HUDEP-2 (cell line): ENCODE measurements around the gene CTNND2.

Experiments used
- DNase-seq, 76 experiments: peaks; one replicate each; lab custom pipeline; 2025; ENCODE audit not compliant: unreplicated experiment in 76 of 76; lab: John Stamatoyannopoulos, UW

The CTNND2 gene

GRCh38 chr5:11790201-11790600 is 114.0 kb downstream of the CTNND2 start:
- no peak for DNase-seq

DNA sequence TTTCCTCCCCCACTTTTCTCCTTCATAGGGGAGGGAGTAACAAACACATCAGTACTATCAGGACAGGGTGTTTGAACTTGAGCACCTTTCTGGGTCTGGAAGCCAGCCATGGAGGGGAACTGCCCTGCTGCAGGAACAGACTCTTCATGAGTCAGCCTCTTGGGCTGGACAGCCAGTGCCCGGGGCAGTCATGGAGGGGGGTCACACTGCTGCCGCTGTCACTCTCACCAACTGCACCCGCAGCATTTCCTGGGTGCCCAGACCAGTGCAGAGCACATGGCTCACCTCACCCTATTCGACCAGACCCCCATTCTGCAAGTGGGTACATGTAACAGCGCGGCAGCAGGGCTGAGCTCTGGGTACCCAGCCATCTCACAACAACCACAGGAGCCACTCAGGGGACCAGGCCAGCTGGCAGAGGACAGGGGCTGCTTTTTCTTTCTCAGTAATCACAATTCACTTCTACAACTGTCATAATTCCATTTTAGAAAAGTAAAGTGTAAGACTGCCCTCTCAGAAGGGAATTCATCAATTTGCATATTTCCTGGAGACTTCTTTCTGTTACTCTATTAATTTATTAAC is 118.4 kb downstream of the CTNND2 start:
- no peak for DNase-seq

DNA sequence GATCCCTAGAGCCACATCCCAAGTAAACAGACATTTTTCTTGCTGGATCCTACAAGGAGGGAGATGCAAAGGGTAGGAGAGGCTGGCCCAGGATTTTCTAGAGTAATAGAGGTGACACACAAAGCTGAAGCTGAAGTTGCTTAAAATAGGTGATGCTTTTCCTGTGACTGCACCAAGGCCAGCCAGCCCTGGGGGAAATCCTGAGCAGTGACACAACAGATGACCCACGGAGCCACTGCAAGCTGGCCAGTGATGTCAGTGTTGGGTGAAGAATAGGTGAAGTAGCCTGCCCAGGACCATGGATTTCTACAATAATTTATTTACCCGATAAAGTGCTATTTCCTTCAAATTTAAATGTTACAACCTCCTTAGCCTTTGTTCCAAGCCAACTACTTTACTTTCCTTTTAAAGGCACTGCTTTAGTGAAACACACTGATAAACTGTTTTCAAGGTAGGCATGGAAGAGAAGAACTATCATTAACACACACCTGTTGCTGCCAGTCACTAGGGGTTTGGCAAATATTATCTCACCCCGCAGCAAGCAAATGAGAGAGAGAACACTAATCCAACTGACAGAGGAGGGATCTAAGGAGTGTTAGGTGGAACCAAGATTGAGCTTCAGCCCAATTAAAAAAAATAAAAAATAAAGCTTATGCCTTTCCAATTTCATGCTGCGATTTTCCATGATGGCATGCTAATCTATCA is 123.5 kb downstream of the CTNND2 start:
- DNase-seq, result no peak

DNA sequence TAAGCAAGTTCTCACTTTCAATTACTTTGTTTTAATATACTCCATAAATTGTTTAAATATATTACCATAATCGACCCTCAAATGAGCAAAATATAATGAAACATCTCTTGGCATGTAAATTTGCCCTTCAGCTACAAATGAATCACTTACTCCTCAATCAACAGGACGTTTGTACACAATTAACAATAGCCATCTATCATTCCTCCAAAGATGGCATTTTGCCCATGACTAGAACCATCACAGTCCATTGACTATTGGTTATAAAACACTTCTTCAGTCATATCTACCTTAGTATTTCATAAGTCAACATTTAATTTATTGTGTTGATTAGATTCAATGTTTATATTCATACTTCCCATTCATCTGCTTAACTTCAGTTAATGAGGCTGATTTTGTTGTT is 127.2 kb downstream of the CTNND2 start:
- no peak for DNase-seq

DNA sequence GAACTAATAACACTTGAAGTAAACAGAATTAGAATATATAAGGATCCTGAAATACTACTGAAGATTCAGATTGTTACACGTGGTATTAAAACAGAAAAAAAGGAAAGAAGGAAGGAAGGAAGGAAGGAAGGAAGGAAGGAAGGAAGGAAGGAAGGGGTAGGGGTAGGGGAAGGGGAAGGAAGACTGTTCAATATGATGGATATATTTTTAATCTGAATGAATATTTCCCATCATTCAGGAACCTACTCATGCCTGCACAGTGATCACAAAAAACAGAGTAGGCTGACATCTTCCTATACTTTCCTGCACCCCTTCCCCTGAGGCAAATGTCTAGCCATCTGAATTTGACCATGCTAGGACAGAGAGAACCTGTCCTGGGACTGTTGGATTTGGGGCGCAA is 133.9 kb downstream of the CTNND2 start:
- no peak for DNase-seq

DNA sequence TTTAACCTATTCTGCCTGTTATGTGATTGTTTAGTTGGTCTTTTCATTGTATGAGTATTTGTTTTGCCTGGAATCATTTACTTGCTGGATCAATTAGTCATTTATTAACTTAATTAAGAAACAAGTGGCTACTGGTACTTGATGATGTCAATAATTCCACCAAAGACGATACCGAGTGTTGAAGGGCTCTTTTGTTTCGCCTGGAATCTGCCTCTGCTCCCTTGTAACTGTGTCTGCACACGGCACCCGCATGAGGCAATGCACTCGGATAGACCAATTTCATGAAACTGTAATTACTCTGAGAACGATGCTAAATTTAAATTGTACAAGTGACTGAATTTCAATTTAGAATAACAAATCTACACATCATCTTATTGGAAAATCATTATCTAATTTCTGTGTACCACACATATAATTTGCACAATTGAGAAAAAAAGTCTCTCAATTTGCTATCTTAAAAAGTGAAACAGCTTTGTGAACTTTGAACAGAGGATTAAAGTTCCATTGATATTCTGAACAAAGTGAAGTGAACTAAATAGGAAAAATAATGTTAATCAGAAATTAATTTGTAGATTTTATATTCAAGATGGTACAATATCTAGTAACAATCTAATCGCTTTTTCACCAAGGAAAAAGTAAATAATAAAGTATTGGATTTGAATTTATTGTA is 143.2 kb downstream of the CTNND2 start:
- no peak for DNase-seq

DNA sequence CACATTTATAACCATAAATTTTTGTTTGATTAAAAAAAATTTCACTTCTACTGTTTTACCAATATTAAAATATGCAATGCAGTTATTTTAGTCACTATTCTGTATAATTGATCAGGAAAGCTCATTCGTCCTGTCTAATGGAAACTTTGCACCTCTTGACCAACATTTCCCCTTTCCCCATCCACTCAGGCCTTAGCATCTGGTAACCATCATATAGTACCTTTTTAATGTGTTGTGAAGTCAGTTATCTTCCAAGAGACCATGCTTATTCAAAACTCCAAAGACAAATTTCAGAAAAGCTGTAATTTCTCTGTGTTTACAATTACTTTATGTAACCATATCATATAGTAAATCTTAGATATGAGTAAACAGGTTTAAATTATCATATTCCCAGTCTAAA is 145.9 kb downstream of the CTNND2 start:
- no peak for DNase-seq

DNA sequence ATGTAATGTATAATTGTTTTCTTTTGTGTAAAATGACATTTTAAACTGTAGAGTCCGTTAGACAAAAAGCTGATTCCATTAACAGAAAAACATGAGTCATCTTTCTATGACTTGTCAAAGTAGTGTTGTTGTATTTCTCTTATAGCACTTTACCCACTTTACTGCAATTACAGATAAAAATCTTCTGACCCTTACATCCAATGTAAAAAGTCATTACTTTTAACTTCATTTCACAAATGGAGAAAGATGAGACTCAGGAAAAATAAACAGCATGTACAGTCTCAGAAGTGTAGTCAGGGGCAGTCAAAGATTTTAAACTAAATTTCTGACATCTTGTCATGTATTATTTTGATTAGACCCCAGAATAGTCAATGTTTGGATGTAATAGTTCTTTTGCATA is 146.6 kb downstream of the CTNND2 start:
- no peak for DNase-seq

GRCh38 chr5:11737010-11737409 is 167.2 kb downstream of the CTNND2 start:
- no peak for DNase-seq

DNA sequence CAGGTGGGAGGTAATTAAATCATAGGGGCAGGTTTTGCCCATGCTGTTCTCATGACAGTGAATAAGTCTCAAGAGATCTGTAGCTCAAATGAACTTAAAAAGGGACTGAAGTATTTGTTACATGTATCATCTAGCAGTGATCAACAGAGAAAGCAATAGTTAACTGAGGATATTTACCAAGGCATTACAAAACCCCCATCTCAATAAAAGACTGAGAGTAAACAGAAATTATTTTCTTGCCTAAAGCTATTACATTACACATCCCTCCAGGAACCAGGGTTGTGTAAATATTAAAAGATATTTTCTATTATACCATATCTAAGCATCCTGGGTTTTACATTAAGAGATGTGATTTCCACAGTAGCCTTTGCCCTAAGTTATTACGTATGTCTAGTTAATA is 169.9 kb downstream of the CTNND2 start:
- no peak for DNase-seq

GRCh38 chr5:11733840-11734192 is 170.4 kb downstream of the CTNND2 start:
- no peak for DNase-seq

DNA sequence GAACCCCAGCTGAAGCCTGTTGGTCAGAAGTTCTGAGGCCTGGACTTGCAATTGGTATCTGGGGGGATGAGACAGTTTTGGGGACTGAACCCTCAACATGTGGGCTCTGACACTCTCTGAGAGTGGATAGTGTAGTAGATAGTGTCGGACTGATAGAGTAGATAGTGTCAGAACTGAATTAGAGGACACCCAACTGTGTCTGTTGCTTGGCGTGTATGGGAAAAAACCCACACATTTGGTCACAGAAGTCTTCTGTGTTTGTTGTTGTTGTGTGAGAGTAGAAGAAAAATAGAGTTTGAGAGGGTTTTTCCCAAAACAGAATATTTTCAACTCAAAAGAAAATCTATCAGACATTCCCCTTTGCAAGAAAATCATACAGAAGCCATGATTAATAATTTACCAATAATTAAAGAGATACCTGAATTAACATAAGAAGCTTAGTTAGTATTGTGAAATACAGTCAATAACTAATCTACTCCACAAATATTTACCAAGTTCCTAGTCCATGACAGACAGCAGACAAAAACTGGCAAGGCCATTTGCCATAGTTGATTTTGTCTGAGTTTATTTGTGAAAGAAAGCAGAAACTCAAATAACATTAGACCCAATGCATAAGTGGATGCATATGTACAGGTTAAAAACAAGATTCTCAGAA is 170.9 kb downstream of the CTNND2 start:
- no peak for DNase-seq

- no peak for DNase-seq
Observed at GRCh38 chr5:11724940-11725339, 179.3 kb downstream of the CTNND2 start.

DNA sequence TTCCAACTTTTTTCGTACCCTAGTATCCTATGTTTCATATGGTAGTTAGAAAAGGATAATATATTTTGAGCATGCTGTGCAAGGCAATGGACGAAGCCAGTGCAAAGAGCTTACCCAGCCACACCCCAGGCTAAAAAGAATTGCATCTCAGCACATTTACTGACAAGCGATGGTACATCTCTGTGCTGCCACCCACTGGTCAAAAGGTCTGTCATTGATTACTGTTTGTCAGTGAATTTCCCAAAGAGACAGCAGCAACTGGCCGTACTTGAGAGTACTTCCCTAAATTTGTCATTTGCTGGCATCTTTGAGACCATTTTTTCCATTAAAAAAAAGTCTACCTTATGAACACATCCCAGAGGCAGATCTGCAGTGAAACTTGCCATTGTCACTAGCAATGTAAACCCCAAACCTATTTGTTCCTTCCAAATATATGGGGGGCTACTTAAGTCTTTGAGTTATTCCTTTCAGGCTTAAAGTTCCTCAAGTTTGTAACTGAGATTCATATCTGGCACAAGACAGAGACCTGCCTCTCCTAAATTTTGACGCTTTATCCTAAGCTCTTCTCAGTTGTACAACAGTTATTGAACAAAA is 184.3 kb downstream of the CTNND2 start:
- peak in 2 of 76 experiments; percentile 0 to 7 for DNase-seq

- DNase-seq, result no peak
Observed at GRCh38 chr5:11715461-11716196, 188.6 kb downstream of the CTNND2 start.

DNA sequence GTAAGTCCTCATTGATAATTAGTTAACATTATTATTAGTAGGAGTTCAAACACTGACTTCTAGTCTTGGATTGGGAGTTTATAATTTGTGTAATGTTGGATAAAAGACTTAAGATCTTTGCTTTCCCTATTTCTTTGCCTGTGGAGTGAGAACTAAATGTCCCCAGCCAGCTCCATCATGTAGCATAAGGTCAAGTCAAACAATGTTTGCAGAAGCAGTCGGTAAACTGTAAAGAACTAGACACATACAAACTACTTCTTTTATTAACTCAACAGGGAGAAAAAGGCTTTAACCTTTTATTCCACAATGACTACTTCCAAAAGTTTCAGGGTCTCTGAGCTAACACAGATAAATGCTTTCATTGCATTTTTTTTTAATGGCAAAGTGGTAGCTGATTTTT is 192.3 kb downstream of the CTNND2 start:
- no peak for DNase-seq

GRCh38 chr5:11709021-11709420 is 195.2 kb downstream of the CTNND2 start:
- DNase-seq, result no peak

DNA sequence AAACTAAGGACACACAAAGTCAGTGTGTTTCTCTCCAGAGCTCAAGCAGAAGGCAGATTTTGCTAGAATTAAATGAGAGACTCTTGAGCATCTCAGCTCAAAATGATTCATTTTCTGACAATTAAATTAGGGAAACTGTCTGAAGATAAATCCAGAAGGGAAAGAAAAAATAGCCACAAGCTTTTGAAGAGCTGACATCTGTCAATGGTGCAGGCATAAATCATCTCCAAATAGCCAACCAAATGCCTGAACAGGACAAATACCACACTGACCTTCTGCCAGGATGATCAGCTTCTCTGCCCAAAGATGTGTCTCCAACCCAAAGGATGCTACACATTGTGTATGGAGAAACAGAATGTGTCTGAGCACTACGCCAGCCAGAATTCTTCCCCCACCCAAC is 199.3 kb downstream of the CTNND2 start:
- DNase-seq, result no peak

DNA sequence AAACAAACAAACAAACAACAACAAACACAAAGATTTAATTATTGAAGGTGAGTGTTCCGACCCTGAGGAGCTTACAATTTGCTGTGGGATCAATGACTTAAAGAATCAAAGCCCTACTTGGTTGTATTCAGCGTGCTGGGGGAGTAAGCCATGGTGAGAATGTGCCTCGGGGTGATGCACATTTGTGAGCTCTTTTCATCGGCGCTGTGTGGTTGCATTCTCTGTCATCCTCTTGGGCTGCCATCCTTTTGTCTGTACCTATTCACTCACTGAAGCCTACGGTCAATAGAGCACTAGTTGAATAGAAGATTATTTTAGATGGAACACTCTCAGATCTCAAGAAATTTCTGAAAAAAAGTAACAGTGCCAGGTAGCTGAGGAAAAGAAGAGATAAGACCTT is 203.9 kb downstream of the CTNND2 start:
- no peak for DNase-seq

GRCh38 chr5:11692636-11693035 is 211.6 kb downstream of the CTNND2 start:
- DNase-seq, result no peak

DNA sequence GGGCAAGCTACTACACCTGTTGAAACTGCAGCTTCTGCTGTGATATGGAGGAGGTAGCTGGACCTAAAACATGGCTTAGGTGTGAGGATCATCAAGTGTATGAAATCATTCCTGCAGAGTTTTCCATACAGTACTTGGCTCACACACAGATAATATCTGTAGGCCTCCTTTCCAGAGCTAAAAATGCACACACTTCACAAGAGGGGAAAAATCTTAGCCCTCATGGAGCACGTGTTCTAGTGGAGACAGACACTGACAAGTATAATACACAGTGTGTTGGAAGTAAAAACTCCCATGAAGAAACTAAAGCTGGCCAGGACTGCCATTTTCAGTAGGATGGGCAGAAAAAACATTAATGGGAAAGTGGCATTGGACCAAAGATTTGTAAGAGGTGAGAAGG is 216.7 kb downstream of the CTNND2 start:
- DNase-seq, result no peak
